Measurements from ENCODE around the gene BAMBI. TPM values are rescaled to one million over a fixed set of nuclear protein-coding genes. Genes with fewer than 3 reads are reported as not detected.

The BAMBI gene
- polyA plus RNA-seq, 1 donor (not counting 4 experiments of a cell fraction or from before 2014, with no cell fraction given), result 2.9 TPM

GRCh38 chr10:28732091-28732490 is 54.8 kb downstream of the BAMBI start:
- FAIRE-seq (no peak), DNase-seq (ENCODE audit: low read depth, low spot score) (no peak)
- no peak overlapping the region for H3K4me3 ChIP-seq (ENCODE audit: control insufficient read depth in 2 of 3, extremely low read depth in 1 of 3, insufficient read depth in 2 of 3, low read depth in 1 of 3, low read length in 3 of 3)
- no peak overlapping the region for H3K27ac ChIP-seq (ENCODE audit: control insufficient read depth, insufficient read depth, low read length)
- H3K9me1 ChIP-seq (ENCODE audit: control insufficient read depth, extremely low read depth, insufficient read depth, low read length), result no peaks in the 10 kb centered on the region
- no peak for TF ChIP-seq EZH2 (IDR thresholded peaks at IDR 0.05; ENCODE audit: low read length)
- TF ChIP-seq, protein P1, sequence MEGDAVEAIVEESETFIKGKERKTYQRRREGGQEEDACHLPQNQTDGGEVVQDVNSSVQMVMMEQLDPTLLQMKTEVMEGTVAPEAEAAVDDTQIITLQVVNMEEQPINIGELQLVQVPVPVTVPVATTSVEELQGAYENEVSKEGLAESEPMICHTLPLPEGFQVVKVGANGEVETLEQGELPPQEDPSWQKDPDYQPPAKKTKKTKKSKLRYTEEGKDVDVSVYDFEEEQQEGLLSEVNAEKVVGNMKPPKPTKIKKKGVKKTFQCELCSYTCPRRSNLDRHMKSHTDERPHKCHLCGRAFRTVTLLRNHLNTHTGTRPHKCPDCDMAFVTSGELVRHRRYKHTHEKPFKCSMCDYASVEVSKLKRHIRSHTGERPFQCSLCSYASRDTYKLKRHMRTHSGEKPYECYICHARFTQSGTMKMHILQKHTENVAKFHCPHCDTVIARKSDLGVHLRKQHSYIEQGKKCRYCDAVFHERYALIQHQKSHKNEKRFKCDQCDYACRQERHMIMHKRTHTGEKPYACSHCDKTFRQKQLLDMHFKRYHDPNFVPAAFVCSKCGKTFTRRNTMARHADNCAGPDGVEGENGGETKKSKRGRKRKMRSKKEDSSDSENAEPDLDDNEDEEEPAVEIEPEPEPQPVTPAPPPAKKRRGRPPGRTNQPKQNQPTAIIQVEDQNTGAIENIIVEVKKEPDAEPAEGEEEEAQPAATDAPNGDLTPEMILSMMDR (optimal IDR thresholded peaks at IDR 0.05 in 1 of 3, IDR thresholded peaks at IDR 0.05 in 1 of 3, conservative IDR thresholded peaks at IDR 0.05 in 1 of 3; ENCODE audit: extremely low read depth in 1 of 3, insufficient read depth in 2 of 3, low read length in 3 of 3), result no peak
- H3K9ac ChIP-seq (ENCODE audit: control insufficient read depth, extremely low read depth, insufficient read depth, low read length), result no peak overlapping the region
- no peak overlapping the region for H2AFZ ChIP-seq (ENCODE audit: control insufficient read depth, low read length)
- no peaks in the 10 kb centered on the region for H3K36me3 ChIP-seq (ENCODE audit: control insufficient read depth in 2 of 2, extremely low read depth in 1 of 2, insufficient read depth in 2 of 2, low read length in 2 of 2)
- peaks cover 2% of the 10 kb centered on the region for H3K9me3 ChIP-seq (ENCODE audit: control insufficient read depth, low read depth, low read length)
- H3K27me3 ChIP-seq (ENCODE audit: control insufficient read depth, extremely low read depth, insufficient read depth, low read length), result no peaks in the 10 kb centered on the region
- no peak overlapping the region for H3K4me2 ChIP-seq (ENCODE audit: control insufficient read depth, extremely low read depth, insufficient read depth, low read depth, low read length)
- H4K20me1 ChIP-seq (ENCODE audit: control insufficient read depth, extremely low read depth, insufficient read depth, low read length), result peaks cover 2% of the 10 kb centered on the region
- dilution Hi-C loops (cut with MboI; ENCODE audit: extremely low pct_ligation_motif_present, low sequenced_read_pairs), result no loop called here
- no peaks in the 10 kb centered on the region for H3K4me1 ChIP-seq (ENCODE audit: control insufficient read depth, extremely low read depth, insufficient read depth, low read length)
- H3K79me2 ChIP-seq (ENCODE audit: control insufficient read depth, insufficient read depth, low read length), result no peaks in the 10 kb centered on the region

Small RNA genes within 50 kb of the gene (small RNA-seq; reads per million reads assigned to genes)
- gene RNU4ATAC6P (ENCODE audit: insufficient read length in 3 of 3, low read depth in 3 of 3, low replicate concordance in 1 of 3) (0 reads per million in 3 experiments), gene RNU6-1067P (ENCODE audit: insufficient read length in 3 of 3, low read depth in 3 of 3, low replicate concordance in 1 of 3) (0 to 1.0 (median 0.33) reads per million in 3 experiments)

Other genes with a start within 250 kb of the BAMBI start
- gene WAC, start 144.4 kb upstream of the BAMBI start, polyA plus RNA-seq, result 61.8 to 80.8 TPM (median 70.1 TPM) in 3 replicates

Data from keratinocyte (primary cell).